Neural progenitor cell (in vitro differentiated cells): Measurements from ENCODE around the gene BMP8B.

Experiments used
- CTCF ChIP-seq: fragments of 200-600 bp; sonication (generic); IDR thresholded peaks from 2 replicates; pipeline ENCODE4 v1.5.1; 2017; ENCODE audit warnings: antibody characterized with exemption, mild to moderate bottlenecking
- EZH2 ChIP-seq: fragments of 200-600 bp; sonication (generic); IDR thresholded peaks from 2 replicates; pipeline ENCODE4 v1.6.1; 2017; ENCODE audit warnings: antibody characterized with exemption, mild to moderate bottlenecking, moderate library complexity

DNA sequence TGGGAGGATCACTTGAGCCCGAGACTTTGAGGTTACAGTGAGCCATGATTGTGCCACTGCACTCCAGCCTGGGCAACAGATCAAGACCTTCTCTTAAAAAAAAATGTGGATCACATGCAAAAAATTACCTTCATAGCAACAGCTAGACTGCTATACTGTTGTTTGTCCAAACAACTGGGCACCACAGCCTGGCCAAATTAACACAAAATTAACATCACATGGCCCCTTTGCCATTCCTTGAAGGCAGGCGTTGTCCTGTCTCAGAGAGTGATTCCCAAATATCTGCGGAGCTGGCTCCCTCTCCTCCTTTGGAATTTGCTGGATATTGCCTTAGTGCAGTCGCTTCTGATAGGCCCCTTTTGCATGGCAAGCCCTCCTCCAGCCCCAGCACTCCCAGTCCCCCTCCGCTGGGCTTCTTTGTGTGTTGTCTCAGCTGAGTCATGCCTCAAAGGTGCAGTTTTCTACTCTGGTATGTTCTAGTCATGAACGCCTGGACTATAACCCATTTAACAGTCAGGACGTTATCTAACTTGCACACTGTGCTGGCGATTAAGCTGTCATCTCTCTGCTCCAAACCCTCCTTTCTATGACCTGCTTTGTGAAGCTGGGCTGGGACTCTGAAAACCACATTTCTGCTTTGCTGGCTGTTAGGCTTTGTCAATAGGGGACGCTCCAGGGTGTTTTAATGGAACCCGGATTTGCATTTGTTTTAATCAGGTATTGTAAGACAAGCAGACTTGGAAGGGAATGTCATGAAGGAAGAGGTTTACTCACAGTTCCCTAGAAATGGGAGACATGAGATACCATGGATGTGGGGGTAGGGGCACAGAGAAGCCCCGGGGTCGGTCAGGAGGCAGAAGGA is 77.3 kb downstream of the BMP8B start:
- TF ChIP-seq CTCF (peak; percentile 50), EZH2 (no peak)
